B cell (primary cell): ENCODE data around the gene MARF1. TPM values are rescaled to one million over a fixed set of nuclear protein-coding genes. Genes with fewer than 3 reads are reported as not detected.

ENCODE experiments used
- ATAC-seq: fragments of 200-7000 bp; cut with Tn5 transposase; one replicate; pipeline ENCODE4 v1.10.0; 2021; ENCODE audit warnings: low read depth, mild to moderate bottlenecking, moderate number of reproducible peaks, moderate library complexity
- CTCF ChIA-PET: fragments of 350-600 bp; sonication (Branson Sonifier 250); formaldehyde crosslinking; loops from one replicate; lab custom pipeline; 2021; ENCODE audit warnings: antibody characterized with exemption, inconsistent platforms; lab: Charles Lee
- POLR2A ChIA-PET: fragments of 350-600 bp; sonication (Branson Sonifier 250); formaldehyde crosslinking; loops from one replicate; lab custom pipeline; 2021; ENCODE audit warnings: antibody characterized with exemption; lab: Charles Lee
- DNase-seq: peaks from one replicate; pipeline ENCODE4 v3.0.0; 2013
- H2AFZ ChIP-seq: 2 replicates; pipeline ENCODE4 v1.6.1; 2012; ENCODE audit warnings: mild to moderate bottlenecking, low read depth, low read length; ENCODE audit not compliant: insufficient read depth, poor library complexity, severe bottlenecking
- H3K27ac ChIP-seq, 2 donors: 1 replicate in 1 of 2; 2 replicates in 1 of 2; pipeline ENCODE4 v1.5.1; 2012 to 2013; ENCODE audit warnings: low read length in 2 of 2, mild to moderate bottlenecking in 2 of 2, moderate library complexity in 1 of 2
- H3K27me3 ChIP-seq, 4 experiments: fragments of 200-600 bp in 1 of 4; sonication (generic) in 1 of 4; replicated peaks in 1 of 4; 1 replicate in 2 of 4; 2 replicates in 2 of 4; pipeline versions ENCODE4 v1.6.1 to v1.7.0; 2013 to 2016; ENCODE audit warnings: low read length in 3 of 4, mild to moderate bottlenecking in 2 of 4, mixed read lengths in 1 of 4, moderate library complexity in 1 of 4; ENCODE audit not compliant: insufficient read depth in 4 of 4, control insufficient read depth in 3 of 4; ENCODE audit errors: control extremely low read depth in 1 of 4
- H3K36me3 ChIP-seq, 2 experiments: replicated peaks in 1 of 2; 1 replicate in 1 of 2; 2 replicates in 1 of 2; pipeline versions ENCODE4 v1.6.1 to v1.7.1; 2013; ENCODE audit warnings: low read length in 1 of 2; ENCODE audit not compliant: insufficient read depth in 2 of 2, control insufficient read depth in 1 of 2; ENCODE audit errors: control extremely low read depth in 1 of 2, extremely low read depth in 1 of 2
- H3K4me1 ChIP-seq, 2 donors: fragments of 200-600 bp in 1 of 2; sonication (generic) in 1 of 2; 1 replicate in 1 of 2; 2 replicates in 1 of 2; pipeline versions ENCODE4 v1.5.1 to v1.6.1; 2013 to 2017; ENCODE audit warnings: low read length in 2 of 2; ENCODE audit not compliant: control insufficient read depth in 2 of 2, insufficient read depth in 2 of 2
- H3K4me2 ChIP-seq: replicated peaks from 2 replicates; pipeline ENCODE3; 2012; ENCODE audit warnings: mild to moderate bottlenecking, low read depth, low read length; ENCODE audit not compliant: poor library complexity, severe bottlenecking
- H3K4me3 ChIP-seq, 5 experiments: fragments of 200-600 bp in 1 of 5; sonication (generic) in 1 of 5; 1 replicate in 3 of 5; 2 replicates in 2 of 5; pipeline versions ENCODE4 v1.5.1 to v1.7.0; 2011 to 2016; ENCODE audit warnings: low read length in 4 of 5, mild to moderate bottlenecking in 4 of 5, low read depth in 2 of 5, control low read depth in 1 of 5, moderate library complexity in 1 of 5; ENCODE audit not compliant: insufficient read depth in 1 of 5; ENCODE audit errors: control extremely low read depth in 1 of 5, extremely low read depth in 1 of 5
- H3K79me2 ChIP-seq: fragments of 200-600 bp; sonication (generic); one replicate; pipeline ENCODE4 v1.6.0; 2016; ENCODE audit warnings: low read length; ENCODE audit not compliant: control insufficient read depth, insufficient read depth
- H3K9ac ChIP-seq: fragments of 200-600 bp; sonication (generic); 2 replicates; pipeline ENCODE4 v1.6.1; 2017; ENCODE audit warnings: mild to moderate bottlenecking, low read length, moderate library complexity
- H3K9me3 ChIP-seq, 3 donors: one replicate each; pipeline versions ENCODE4 v1.6.1 to v1.7.1; 2013; ENCODE audit warnings: low read length in 2 of 3; ENCODE audit not compliant: control insufficient read depth in 2 of 3, insufficient read depth in 1 of 3; ENCODE audit errors: control extremely low read depth in 1 of 3
- H4K20me1 ChIP-seq: 2 replicates; pipeline ENCODE4 v1.6.0; 2012; ENCODE audit warnings: mild to moderate bottlenecking, low read length; ENCODE audit not compliant: insufficient read depth, control insufficient read depth, poor library complexity, severe bottlenecking
- H3K27ac Mint-ChIP-seq: one replicate; pipeline ENCODE4 v1.8.0; 2021; ENCODE audit warnings: mixed read lengths
- H3K27me3 Mint-ChIP-seq: one replicate; pipeline ENCODE4 v1.8.0; 2021; ENCODE audit warnings: mixed read lengths
- H3K4me1 Mint-ChIP-seq: one replicate; pipeline ENCODE4 v1.8.0; 2021; ENCODE audit warnings: mixed read lengths
- H3K4me3 Mint-ChIP-seq: one replicate; pipeline ENCODE4 v1.8.0; 2021; ENCODE audit warnings: mixed read lengths
- H3K9me3 Mint-ChIP-seq: one replicate; pipeline ENCODE4 v1.8.0; 2022; ENCODE audit warnings: mixed read lengths; ENCODE audit not compliant: insufficient read depth
- EZH2 ChIP-seq: IDR thresholded peaks from 2 replicates; pipeline ENCODE4 v1.6.1; 2012; ENCODE audit warnings: borderline replicate concordance, low read depth, mild to moderate bottlenecking, moderate library complexity, low read length; ENCODE audit not compliant: insufficient read depth, poor library complexity, severe bottlenecking
- WGBS: methylation state at CpG from one replicate; pipeline ENCODE4 v1.1.5; 2013; ENCODE audit warnings: missing lambda C conversion rate; ENCODE audit not compliant: insufficient coverage; 5-methylcytosine and 5-hydroxymethylcytosine counted together
- intact Hi-C: fragments of 100-400 bp; cut with micrococcal nuclease; formaldehyde crosslinking; loops from one replicate; pipeline ENCODE4 v1.10.0; 2022
- polyA plus RNA-seq: library from polyadenylated mRNA; depleted of rRNA; stranded (reverse); fragments of >200 nt; gene quantifications from 2 replicates; pipeline ENCODE4 v1.2.3, GENCODE V29; 2012
- total RNA-seq, 2 donors: library from RNA; stranded (reverse); fragments of 120-200 nt in 1 of 2; gene quantifications; 1 replicate in 1 of 2; 2 replicates in 1 of 2; pipeline versions ENCODE4 v1.2.3 to v1.2.4, GENCODE V29; 2013 to 2022
- TF ChIP-seq, protein P1 (sequence below): fragments of 200-600 bp; IDR thresholded peaks from one replicate; pipeline ENCODE4 v1.8.0; 2022; ENCODE audit warnings: antibody characterized with exemption, mild to moderate bottlenecking

MARF1 gene
- total and polyA plus RNA-seq, 2 donors (not counting 1 experiment from before 2014, with no cell fraction given): 68.0 to 366 TPM

DNA sequence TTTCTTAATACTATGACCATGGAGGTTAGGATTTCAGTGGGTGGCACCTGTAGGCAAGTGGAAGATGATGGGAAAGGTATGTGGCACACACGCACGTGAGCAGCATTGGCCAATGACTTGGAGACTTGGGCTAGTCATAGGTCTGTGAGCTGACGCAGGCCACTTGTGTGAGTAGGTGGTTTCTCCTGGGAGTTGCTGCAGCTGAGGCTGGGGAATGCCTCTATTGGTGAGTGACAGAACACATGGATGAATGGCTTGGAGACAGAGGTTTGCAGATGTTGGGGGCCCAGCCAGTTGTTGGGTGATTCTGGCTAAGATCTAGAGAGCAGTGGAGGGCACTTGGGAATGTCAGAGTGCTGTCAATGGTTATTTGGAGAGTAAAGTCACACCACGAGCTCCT, 64.1 kb downstream of the MARF1 start:
- Histone ChIP-seq H3K79me2 (no peaks in the 10 kb centered on the region), H4K20me1 (no peaks in the 10 kb centered on the region), H3K9me3 (peaks cover 0 to 3% (median 0%) of the 10 kb centered on the region in 3 donors), H3K4me1 (no peaks in the 10 kb centered on the region), H2AFZ (no peak overlapping the region), H3K4me3 (no peak overlapping the region), H3K36me3 (no peaks in the 10 kb centered on the region), H3K9ac (no peak overlapping the region), H3K27me3 (no peaks in the 10 kb centered on the region), H3K27ac (no peak overlapping the region), H3K4me2 (no peak overlapping the region)
- no peaks in the 10 kb centered on the region for H3K9me3 Mint-ChIP-seq
- no peak for DNase-seq
- POLR2A ChIA-PET: no interaction called here
- H3K4me1 Mint-ChIP-seq: peaks cover 4% of the 10 kb centered on the region
- H3K27me3 Mint-ChIP-seq: no peaks in the 10 kb centered on the region
- TF ChIP-seq, protein P1, sequence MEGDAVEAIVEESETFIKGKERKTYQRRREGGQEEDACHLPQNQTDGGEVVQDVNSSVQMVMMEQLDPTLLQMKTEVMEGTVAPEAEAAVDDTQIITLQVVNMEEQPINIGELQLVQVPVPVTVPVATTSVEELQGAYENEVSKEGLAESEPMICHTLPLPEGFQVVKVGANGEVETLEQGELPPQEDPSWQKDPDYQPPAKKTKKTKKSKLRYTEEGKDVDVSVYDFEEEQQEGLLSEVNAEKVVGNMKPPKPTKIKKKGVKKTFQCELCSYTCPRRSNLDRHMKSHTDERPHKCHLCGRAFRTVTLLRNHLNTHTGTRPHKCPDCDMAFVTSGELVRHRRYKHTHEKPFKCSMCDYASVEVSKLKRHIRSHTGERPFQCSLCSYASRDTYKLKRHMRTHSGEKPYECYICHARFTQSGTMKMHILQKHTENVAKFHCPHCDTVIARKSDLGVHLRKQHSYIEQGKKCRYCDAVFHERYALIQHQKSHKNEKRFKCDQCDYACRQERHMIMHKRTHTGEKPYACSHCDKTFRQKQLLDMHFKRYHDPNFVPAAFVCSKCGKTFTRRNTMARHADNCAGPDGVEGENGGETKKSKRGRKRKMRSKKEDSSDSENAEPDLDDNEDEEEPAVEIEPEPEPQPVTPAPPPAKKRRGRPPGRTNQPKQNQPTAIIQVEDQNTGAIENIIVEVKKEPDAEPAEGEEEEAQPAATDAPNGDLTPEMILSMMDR: no peak
- TF ChIP-seq EZH2: no peak
- 79% methylated on average over 4 of the region's 4 CpGs for WGBS
- H3K4me3 Mint-ChIP-seq: no peak overlapping the region
- CTCF ChIA-PET: interaction anchor here (0.6 kb wide), 1 partner anchor 989 kb away, joined by 5 read pairs; no protein-coding TSS in a partner anchor
- H3K27ac Mint-ChIP-seq: no peak overlapping the region
- intact Hi-C loops: no loop called here
- no peak for ATAC-seq

DNA sequence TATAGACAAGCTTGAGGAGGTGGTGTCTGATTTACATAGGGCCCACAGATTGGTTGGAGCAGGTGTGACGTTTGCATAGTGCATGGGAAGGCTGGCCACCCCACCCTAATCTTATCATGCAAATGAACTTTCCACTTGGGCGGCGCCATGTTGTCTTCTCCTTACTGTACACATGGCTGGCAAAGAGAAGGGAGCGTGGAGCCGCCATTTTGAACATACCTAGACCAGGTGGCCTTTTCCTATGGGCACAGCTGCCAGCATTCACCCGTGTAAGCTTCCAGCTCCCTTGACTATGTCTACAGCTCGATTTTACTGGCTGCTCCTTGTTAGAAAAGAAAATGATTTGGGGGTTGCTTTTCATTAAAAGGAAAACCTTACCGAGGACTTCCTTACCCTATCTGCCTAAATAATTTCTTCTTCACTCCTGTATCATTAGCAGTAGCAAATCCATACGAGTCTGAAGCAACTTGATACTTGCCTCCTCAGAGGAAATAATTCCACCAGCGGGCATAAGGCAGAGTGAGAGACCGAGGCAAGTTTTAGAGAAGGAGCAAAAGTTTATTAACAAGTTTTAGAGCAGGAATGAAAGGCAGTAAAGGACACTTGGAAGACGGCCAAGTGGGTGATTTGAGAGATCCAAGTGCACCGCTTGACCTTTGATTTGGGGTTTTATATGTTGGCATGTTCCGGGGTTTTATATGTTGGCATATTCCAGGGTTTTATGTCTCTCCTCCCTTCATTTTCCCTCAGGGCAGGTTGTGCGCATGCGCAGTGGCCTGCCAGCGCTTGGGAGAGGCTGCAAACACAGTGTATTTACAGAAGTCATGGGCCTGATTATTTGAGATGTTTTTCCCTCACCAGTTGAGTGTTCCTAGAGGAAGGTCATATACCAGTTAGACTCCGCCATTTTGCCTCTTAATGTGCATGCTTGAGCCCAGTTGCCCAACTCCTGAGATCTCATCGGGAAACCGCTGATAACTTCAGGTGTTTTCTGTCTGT, 65.7 kb downstream of the MARF1 start:
- intact Hi-C loops: no loop called here
- TF ChIP-seq, protein P1: no peak
- no peak for TF ChIP-seq EZH2
- Histone ChIP-seq H3K9ac (no peak overlapping the region), H3K9me3 (peaks cover 0 to 11% (median 0%) of the 10 kb centered on the region in 3 donors), H3K4me3 (no peak overlapping the region), H3K27ac (no peak overlapping the region), H4K20me1 (no peaks in the 10 kb centered on the region), H3K36me3 (no peaks in the 10 kb centered on the region), H2AFZ (no peak overlapping the region), H3K27me3 (no peaks in the 10 kb centered on the region), H3K4me2 (no peak overlapping the region), H3K4me1 (no peaks in the 10 kb centered on the region), H3K79me2 (no peaks in the 10 kb centered on the region)
- no peaks in the 10 kb centered on the region for H3K27me3 Mint-ChIP-seq
- DNase-seq: no peak
- H3K9me3 Mint-ChIP-seq: peaks cover 11% of the 10 kb centered on the region
- ChIA-PET POLR2A (no interaction called here), CTCF (interaction anchor here (1.3 kb wide), 1 partner anchor 65 kb away, joined by 3 read pairs; the partner anchor contains the start of gene MARF1)
- no peak for ATAC-seq
- WGBS: 98% methylated on average over 12 of the region's 20 CpGs
- H3K4me3 Mint-ChIP-seq: no peak overlapping the region
- no peak overlapping the region for H3K27ac Mint-ChIP-seq
- peaks cover 7% of the 10 kb centered on the region for H3K4me1 Mint-ChIP-seq
